Measurements from ENCODE around the gene CUTA.

DNA sequence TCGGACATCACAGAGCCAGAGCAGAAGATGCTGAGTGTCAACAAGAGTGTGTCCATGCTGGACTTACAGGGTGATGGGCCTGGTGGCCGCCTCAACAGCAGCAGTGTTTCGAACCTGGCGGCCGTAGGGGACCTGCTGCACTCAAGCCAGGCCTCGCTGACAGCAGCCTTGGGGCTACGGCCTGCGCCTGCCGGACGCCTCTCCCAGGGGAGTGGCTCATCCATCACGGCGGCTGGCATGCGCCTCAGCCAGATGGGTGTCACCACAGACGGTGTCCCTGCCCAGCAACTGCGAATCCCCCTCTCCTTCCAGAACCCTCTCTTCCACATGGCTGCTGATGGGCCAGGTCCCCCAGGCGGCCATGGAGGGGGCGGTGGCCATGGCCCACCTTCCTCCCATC, 25.1 kb upstream of the CUTA start:
- TF ChIP-seq, protein P1, sequence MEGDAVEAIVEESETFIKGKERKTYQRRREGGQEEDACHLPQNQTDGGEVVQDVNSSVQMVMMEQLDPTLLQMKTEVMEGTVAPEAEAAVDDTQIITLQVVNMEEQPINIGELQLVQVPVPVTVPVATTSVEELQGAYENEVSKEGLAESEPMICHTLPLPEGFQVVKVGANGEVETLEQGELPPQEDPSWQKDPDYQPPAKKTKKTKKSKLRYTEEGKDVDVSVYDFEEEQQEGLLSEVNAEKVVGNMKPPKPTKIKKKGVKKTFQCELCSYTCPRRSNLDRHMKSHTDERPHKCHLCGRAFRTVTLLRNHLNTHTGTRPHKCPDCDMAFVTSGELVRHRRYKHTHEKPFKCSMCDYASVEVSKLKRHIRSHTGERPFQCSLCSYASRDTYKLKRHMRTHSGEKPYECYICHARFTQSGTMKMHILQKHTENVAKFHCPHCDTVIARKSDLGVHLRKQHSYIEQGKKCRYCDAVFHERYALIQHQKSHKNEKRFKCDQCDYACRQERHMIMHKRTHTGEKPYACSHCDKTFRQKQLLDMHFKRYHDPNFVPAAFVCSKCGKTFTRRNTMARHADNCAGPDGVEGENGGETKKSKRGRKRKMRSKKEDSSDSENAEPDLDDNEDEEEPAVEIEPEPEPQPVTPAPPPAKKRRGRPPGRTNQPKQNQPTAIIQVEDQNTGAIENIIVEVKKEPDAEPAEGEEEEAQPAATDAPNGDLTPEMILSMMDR (IDR thresholded peaks at IDR 0.05; ENCODE audit: borderline replicate concordance, extremely low read depth, low read length, poor library complexity, severe bottlenecking) = no peak
- no peak for TF ChIP-seq EZH2 (IDR thresholded peaks at IDR 0.05; ENCODE audit: borderline replicate concordance, low read depth, low read length, severe bottlenecking)

Measured in DND-41 (cell line).